ENCODE results near the gene CSF3R. TPM values are rescaled to one million over a fixed set of nuclear protein-coding genes. Genes with fewer than 3 reads are reported as not detected.
"Not testable (repeated sequence)": the region's sequence is repeated elsewhere in the genome, so short reads cannot be mapped to it uniquely, and the experiment has no call there.

CSF3R gene
- total RNA-seq, 2 donors from 2014 or later = 3.4 to 9.3 TPM

DNA sequence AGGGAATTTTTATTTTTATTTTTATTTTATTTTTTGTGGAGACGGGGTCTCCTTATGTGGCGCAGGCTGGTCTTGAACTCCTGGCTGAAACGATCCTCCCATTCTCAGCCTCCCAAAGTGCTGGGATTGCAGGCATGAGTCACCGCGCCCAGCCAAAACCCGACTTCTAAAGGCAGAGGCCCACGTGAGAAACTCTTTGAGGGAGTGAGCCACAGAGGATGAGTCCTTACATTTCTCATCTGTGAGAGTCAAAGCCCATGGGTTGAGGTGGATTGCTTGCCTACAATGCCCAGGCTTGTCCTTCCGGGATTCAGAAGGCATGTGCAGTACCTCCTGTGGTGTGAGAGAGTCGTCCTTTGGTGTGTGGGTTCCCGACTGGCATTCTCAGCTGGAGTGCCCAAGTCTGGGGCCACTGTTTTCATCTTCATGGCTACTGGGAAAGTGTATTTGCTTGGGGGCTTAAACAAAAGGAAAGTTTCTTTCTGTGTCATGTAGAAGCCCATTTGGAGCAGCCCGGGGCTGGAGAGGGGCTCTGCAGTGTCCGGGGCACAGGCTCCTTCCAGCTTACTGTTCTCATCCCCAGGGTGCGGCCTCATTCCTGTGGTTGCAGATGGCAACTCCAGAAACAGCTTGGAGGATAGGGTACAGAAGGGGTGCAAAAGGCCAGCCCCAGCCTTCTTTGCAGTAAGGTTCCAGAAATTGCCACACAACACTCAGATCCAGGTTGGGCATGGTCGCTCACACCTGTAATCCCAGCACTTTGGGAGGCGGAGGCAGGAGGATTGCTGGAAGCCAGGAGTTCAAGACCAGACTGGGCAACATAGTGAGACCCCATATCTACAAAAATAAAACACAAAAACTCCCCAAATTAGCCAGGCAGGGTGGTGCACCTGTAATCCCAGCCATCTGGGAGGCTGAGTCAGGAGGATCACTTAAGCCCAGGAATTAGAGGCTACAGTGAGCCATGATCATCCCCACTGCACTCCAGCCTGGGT is 29.4 kb upstream of the CSF3R start:
- no peaks in the 10 kb centered on the region for H3K9me3 ChIP-seq
- H3K27me3 ChIP-seq = no peaks in the 10 kb centered on the region
- no peaks in the 10 kb centered on the region for H3K36me3 ChIP-seq
- no peak overlapping the region for H3K27ac ChIP-seq
- TF ChIP-seq, protein P1, sequence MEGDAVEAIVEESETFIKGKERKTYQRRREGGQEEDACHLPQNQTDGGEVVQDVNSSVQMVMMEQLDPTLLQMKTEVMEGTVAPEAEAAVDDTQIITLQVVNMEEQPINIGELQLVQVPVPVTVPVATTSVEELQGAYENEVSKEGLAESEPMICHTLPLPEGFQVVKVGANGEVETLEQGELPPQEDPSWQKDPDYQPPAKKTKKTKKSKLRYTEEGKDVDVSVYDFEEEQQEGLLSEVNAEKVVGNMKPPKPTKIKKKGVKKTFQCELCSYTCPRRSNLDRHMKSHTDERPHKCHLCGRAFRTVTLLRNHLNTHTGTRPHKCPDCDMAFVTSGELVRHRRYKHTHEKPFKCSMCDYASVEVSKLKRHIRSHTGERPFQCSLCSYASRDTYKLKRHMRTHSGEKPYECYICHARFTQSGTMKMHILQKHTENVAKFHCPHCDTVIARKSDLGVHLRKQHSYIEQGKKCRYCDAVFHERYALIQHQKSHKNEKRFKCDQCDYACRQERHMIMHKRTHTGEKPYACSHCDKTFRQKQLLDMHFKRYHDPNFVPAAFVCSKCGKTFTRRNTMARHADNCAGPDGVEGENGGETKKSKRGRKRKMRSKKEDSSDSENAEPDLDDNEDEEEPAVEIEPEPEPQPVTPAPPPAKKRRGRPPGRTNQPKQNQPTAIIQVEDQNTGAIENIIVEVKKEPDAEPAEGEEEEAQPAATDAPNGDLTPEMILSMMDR (IDR thresholded peaks at IDR 0.05) = no peak
- no peaks in the 10 kb centered on the region for H3K4me1 ChIP-seq
- no peak for DNase-seq (ENCODE audit: low spot score)
- no peak overlapping the region for H3K4me3 ChIP-seq

- not testable (repeated sequence) for H3K27ac ChIP-seq; H3K9me3 ChIP-seq; H3K4me1 ChIP-seq; H3K4me3 ChIP-seq; H3K36me3 ChIP-seq; H3K27me3 ChIP-seq; DNase-seq (ENCODE audit: low spot score)
These were observed 28.5 kb upstream of the CSF3R start for GRCh38 chr1:36511220-36511619.

DNA sequence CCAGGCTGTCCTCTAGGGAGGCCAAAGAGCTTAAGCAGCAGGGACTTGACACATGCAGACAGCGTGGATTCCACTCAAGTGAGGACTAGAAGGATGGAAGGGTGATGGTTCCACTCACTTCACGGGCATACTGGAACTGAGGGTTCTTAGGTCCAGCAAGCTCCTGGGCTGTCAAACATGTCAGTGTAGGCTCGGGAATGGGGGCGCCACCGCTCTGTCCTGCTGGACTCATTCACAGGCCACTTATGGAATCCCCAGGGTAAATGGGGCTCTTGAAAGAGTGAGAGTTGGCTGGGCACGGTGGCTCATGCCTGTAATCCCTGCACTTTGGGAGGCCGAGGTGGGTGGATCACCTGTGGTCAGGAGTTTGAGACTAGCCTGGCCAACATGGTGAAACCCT is 27.7 kb upstream of the CSF3R start:
- H3K27me3 ChIP-seq = no peaks in the 10 kb centered on the region

DNA sequence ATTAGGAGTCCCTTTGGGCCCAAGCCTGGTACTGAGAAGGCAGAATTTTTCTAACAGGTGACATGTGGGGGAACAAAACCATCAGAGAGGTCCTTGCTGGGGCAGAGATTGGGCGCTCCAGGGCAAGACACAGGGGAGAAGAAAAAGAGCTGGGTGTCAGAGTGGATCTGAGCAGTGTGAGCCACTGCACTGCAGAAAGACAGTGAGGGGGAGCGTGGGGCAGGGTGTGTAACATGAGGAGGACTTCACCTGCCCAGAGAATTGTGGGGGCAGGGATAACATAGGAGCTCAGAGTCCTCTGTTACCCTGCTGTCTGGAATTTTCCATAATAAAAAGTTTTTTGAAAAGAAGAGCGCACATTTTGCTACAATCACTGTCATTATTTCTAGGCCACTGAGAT is 25.5 kb upstream of the CSF3R start:
- Histone ChIP-seq H3K27me3 (no peaks in the 10 kb centered on the region), H3K4me1 (no peaks in the 10 kb centered on the region), H3K4me3 (no peak overlapping the region), H3K27ac (no peak overlapping the region), H3K36me3 (no peaks in the 10 kb centered on the region), H3K9me3 (no peaks in the 10 kb centered on the region)
- TF ChIP-seq, protein P1 (IDR thresholded peaks at IDR 0.05) = no peak
- no peak for DNase-seq (ENCODE audit: low spot score)

More for the DNA sequence above, 27.7 kb upstream of the CSF3R start:
- Histone ChIP-seq H3K4me3 (no peak overlapping the region), H3K9me3 (no peaks in the 10 kb centered on the region), H3K27ac (no peak overlapping the region), H3K36me3 (no peaks in the 10 kb centered on the region), H3K4me1 (no peaks in the 10 kb centered on the region)
- no peak for DNase-seq (ENCODE audit: low spot score)
- TF ChIP-seq, protein P1 (IDR thresholded peaks at IDR 0.05) = no peak

DNA sequence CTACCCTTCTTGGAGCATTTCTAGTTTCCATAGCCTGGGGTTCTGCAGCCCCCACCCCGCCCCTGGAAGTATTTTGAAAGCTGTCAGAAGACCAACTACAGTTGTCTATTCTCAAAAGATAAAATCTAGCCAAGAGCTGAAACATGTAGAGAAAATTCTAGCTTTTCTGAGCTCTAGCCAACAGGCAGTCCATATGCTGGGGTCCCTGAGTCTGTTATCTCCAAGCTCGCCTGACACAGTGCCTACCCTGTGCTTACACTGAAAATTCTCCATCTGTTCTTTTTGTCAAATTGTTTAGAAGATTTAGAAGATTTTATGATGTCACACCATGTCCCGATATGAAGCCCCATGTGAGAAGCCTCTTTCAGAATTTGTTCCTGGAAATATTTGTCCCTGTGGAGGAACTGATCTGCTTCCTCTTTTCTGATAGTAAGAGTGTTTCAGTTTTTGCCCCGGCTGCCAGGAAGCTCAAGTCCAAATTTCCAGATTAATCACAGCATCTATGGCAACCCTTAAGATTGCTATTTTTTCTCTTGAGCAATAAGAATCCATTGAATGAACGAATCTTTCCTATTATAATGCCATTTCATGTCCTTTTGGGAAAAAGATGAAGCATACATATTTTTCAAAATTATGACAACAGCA is 23.7 kb upstream of the CSF3R start:
- no peaks in the 10 kb centered on the region for H3K9me3 ChIP-seq
- no peaks in the 10 kb centered on the region for H3K27me3 ChIP-seq
- H3K4me3 ChIP-seq = no peak overlapping the region
- no peaks in the 10 kb centered on the region for H3K36me3 ChIP-seq
- DNase-seq (ENCODE audit: low spot score) = no peak
- H3K27ac ChIP-seq = no peak overlapping the region
- TF ChIP-seq, protein P1 (IDR thresholded peaks at IDR 0.05) = no peak
- no peaks in the 10 kb centered on the region for H3K4me1 ChIP-seq

DNA sequence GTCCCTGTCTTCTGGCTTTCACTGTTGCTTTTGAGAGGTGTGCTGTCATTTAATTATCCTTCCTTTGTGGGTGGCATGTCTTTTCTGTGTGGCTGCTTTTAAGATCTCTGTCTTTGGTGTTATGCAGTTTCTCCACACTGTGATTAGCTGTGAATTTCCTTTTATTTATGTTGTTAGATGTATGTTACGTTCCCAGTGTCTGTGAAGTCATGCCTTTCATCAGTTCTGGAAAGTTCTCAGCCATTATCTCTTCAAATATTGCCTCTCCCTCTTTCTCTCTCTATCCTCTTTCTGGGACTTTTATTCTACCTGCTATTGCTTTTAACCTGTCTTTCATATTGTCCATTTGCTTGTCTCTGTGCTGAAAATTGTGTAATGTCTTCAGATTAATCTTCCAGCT is 21.0 kb upstream of the CSF3R start:
- no peaks in the 10 kb centered on the region for H3K36me3 ChIP-seq
- H3K4me1 ChIP-seq = no peaks in the 10 kb centered on the region
- H3K9me3 ChIP-seq = no peaks in the 10 kb centered on the region
- no peak overlapping the region for H3K27ac ChIP-seq
- TF ChIP-seq, protein P1 (IDR thresholded peaks at IDR 0.05) = no peak
- H3K4me3 ChIP-seq = no peak overlapping the region
- H3K27me3 ChIP-seq = no peaks in the 10 kb centered on the region
- no peak for DNase-seq (ENCODE audit: low spot score)

Measured in right atrium auricular region (tissue), 2 donors.